RWPE1 (cell line): Measurements from ENCODE around the gene TPSAB1.

Experiments
- CTCF ChIA-PET: fragments of 350-600 bp; sonication (Branson Sonifier 250); formaldehyde crosslinking; extraction: SDS; loops from one replicate; lab custom pipeline; 2021; lab: Yijun Ruan, JAX
- POLR2A ChIA-PET: fragments of 400-600 bp; formaldehyde crosslinking; extraction: SDS; loops from one replicate; lab custom pipeline; 2020; ENCODE audit warnings: antibody characterized with exemption; ENCODE audit not compliant: low non-redundant PET; lab: Yijun Ruan, JAX
- DNase-seq: peaks from one replicate; pipeline ENCODE4 v3.0.0; 2012; ENCODE audit warnings: low spot score
- H3K27ac ChIP-seq: fragments of 450-650 bp; 2 replicates; pipeline ENCODE4 v1.5.1; 2017
- CTCF ChIP-seq: fragments of 450-650 bp; conservative IDR thresholded peaks from 2 replicates; pipeline ENCODE4 v1.5.1; 2017; ENCODE audit warnings: low read depth, mild to moderate bottlenecking

Gene TPSAB1

GRCh38 chr16:1283296-1283695 lies 42.8 kb downstream of the TPSAB1 start:
- no peak for DNase-seq
- TF ChIP-seq CTCF, result no peak
- CTCF ChIA-PET, result no interaction called here
- no peak overlapping the region for H3K27ac ChIP-seq
- POLR2A ChIA-PET, result no interaction called here

- ChIA-PET POLR2A (no interaction called here), CTCF (interaction anchor here (0.7 kb wide), 2 partner anchors 23 to 81 kb away, joined by 3 read pairs; no protein-coding TSS in a partner anchor)
- TF ChIP-seq CTCF, result no peak
- no peak overlapping the region for H3K27ac ChIP-seq
- DNase-seq, result no peak
Observed at GRCh38 chr16:1283996-1284616, 43.6 kb downstream of the TPSAB1 start.

- POLR2A ChIA-PET, result no interaction called here
Observed at GRCh38 chr16:1285669-1286512, 45.4 kb downstream of the TPSAB1 start.

GRCh38 chr16:1286513-1287094 lies 46.1 kb downstream of the TPSAB1 start:
- POLR2A ChIA-PET, result no interaction called here
- TF ChIP-seq CTCF, result no peak
- CTCF ChIA-PET, result no interaction called here
- H3K27ac ChIP-seq, result no peak overlapping the region
- DNase-seq, result no peak

More at GRCh38 chr16:1285669-1286512, 45.4 kb downstream of the TPSAB1 start:
- no peak for DNase-seq
- CTCF ChIA-PET, result no interaction called here
- no peak for TF ChIP-seq CTCF
- no peak overlapping the region for H3K27ac ChIP-seq

- H3K27ac ChIP-seq, result no peak overlapping the region
- no peak for DNase-seq
- no peak for TF ChIP-seq CTCF
- ChIA-PET CTCF (no interaction called here), POLR2A (no interaction called here)
Observed at GRCh38 chr16:1287982-1288670, 47.6 kb downstream of the TPSAB1 start.
